Measurements from ENCODE around the gene IGFBP2.

Gene IGFBP2

GRCh38 chr2:216616083-216616678 lies 17.0 kb upstream of the IGFBP2 start:
- no peak for DNase-seq

- no peak for DNase-seq
Observed at GRCh38 chr2:216617159-216617815, 15.9 kb upstream of the IGFBP2 start.

GRCh38 chr2:216618785-216619184 lies 14.4 kb upstream of the IGFBP2 start:
- no peak for DNase-seq

GRCh38 chr2:216619411-216620393 lies 13.5 kb upstream of the IGFBP2 start:
- DNase-seq = peak; percentile 66

- no peak for DNase-seq
Observed at GRCh38 chr2:216620786-216621185, 12.4 kb upstream of the IGFBP2 start.

- no peak for DNase-seq
Observed at GRCh38 chr2:216621292-216621691, 11.9 kb upstream of the IGFBP2 start.

GRCh38 chr2:216622526-216622925 lies 10.7 kb upstream of the IGFBP2 start:
- no peak for DNase-seq

- DNase-seq = no peak
Observed at GRCh38 chr2:216624251-216624650, 9.0 kb upstream of the IGFBP2 start.

- no peak for DNase-seq
Observed at GRCh38 chr2:216626168-216626874, 6.9 kb upstream of the IGFBP2 start.

- no peak for DNase-seq
Observed at GRCh38 chr2:216626875-216627245, 6.4 kb upstream of the IGFBP2 start.

- no peak for DNase-seq
Observed at GRCh38 chr2:216629784-216630183, 3.4 kb upstream of the IGFBP2 start.

- peak; percentile 70 for DNase-seq
Observed at GRCh38 chr2:216632346-216632951, 771 bp upstream of the IGFBP2 start.

GRCh38 chr2:216633616-216634369 lies 573 bp downstream of the IGFBP2 start:
- peak; percentile 77 for DNase-seq

GRCh38 chr2:216634370-216635148 lies 1.3 kb downstream of the IGFBP2 start:
- no peak for DNase-seq

GRCh38 chr2:216635171-216635570 lies 2.0 kb downstream of the IGFBP2 start:
- peak; percentile 52 for DNase-seq

- peak; percentile 72 for DNase-seq
Observed at GRCh38 chr2:216635701-216636550, 2.7 kb downstream of the IGFBP2 start.

GRCh38 chr2:216636551-216637450 lies 3.6 kb downstream of the IGFBP2 start:
- DNase-seq = peak; percentile 70

GRCh38 chr2:216637472-216637871 lies 4.3 kb downstream of the IGFBP2 start:
- no peak for DNase-seq

Data from retina (tissue), 1 donor.